Measurements from ENCODE around the gene HHATL. TPM values are rescaled to one million over a fixed set of nuclear protein-coding genes. Genes with fewer than 3 reads are reported as not detected.

The HHATL gene
- polyA plus RNA-seq, 1 experiment: not detected

- no peak for DNase-seq (ENCODE audit: low read depth)
- peaks cover 6% of the 10 kb centered on the region; the same call in 1 of the 2 replicates for H3K27me3 ChIP-seq (ENCODE audit: control insufficient read depth, insufficient read depth, low read length)
- TF ChIP-seq, protein P1, sequence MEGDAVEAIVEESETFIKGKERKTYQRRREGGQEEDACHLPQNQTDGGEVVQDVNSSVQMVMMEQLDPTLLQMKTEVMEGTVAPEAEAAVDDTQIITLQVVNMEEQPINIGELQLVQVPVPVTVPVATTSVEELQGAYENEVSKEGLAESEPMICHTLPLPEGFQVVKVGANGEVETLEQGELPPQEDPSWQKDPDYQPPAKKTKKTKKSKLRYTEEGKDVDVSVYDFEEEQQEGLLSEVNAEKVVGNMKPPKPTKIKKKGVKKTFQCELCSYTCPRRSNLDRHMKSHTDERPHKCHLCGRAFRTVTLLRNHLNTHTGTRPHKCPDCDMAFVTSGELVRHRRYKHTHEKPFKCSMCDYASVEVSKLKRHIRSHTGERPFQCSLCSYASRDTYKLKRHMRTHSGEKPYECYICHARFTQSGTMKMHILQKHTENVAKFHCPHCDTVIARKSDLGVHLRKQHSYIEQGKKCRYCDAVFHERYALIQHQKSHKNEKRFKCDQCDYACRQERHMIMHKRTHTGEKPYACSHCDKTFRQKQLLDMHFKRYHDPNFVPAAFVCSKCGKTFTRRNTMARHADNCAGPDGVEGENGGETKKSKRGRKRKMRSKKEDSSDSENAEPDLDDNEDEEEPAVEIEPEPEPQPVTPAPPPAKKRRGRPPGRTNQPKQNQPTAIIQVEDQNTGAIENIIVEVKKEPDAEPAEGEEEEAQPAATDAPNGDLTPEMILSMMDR (IDR thresholded peaks at IDR 0.05; ENCODE audit: insufficient read depth, low read depth, low read length): no peak
- H3K4me3 ChIP-seq (ENCODE audit: low read depth, low read length): no peak overlapping the region
- H3K36me3 ChIP-seq (ENCODE audit: control insufficient read depth, insufficient read depth, low read length): no peaks in the 10 kb centered on the region
- CTCF ChIA-PET: no interaction called here
- POLR2A ChIA-PET: no interaction called here
Observed at GRCh38 chr3:42696356-42697288, 6.0 kb downstream of the HHATL start.

GRCh38 chr3:42694366-42694765 is 8.2 kb downstream of the HHATL start:
- DNase-seq (ENCODE audit: low read depth): no peak
- peaks cover 10% of the 10 kb centered on the region for H3K27me3 ChIP-seq (ENCODE audit: control insufficient read depth, insufficient read depth, low read length)
- H3K36me3 ChIP-seq (ENCODE audit: control insufficient read depth, insufficient read depth, low read length): no peaks in the 10 kb centered on the region
- H3K4me3 ChIP-seq (ENCODE audit: low read depth, low read length): no peak overlapping the region
- POLR2A ChIA-PET: no interaction called here
- TF ChIP-seq, protein P1 (IDR thresholded peaks at IDR 0.05; ENCODE audit: insufficient read depth, low read depth, low read length): no peak
- CTCF ChIA-PET: no interaction called here

- H3K27me3 ChIP-seq (ENCODE audit: control insufficient read depth, insufficient read depth, low read length): peaks cover 10% of the 10 kb centered on the region
- CTCF ChIA-PET: no interaction called here
- no peak overlapping the region for H3K4me3 ChIP-seq (ENCODE audit: low read depth, low read length)
- H3K36me3 ChIP-seq (ENCODE audit: control insufficient read depth, insufficient read depth, low read length): no peaks in the 10 kb centered on the region
- TF ChIP-seq, protein P1 (IDR thresholded peaks at IDR 0.05; ENCODE audit: insufficient read depth, low read depth, low read length): no peak
- POLR2A ChIA-PET: no interaction called here
- no peak for DNase-seq (ENCODE audit: low read depth)
Observed at GRCh38 chr3:42693530-42693930, 9.1 kb downstream of the HHATL start.

GRCh38 chr3:42692667-42693529 is 9.7 kb downstream of the HHATL start:
- CTCF ChIA-PET: no interaction called here
- POLR2A ChIA-PET: no interaction called here
- H3K36me3 ChIP-seq (ENCODE audit: control insufficient read depth, insufficient read depth, low read length): no peaks in the 10 kb centered on the region
- no peak for DNase-seq (ENCODE audit: low read depth)
- TF ChIP-seq, protein P1 (IDR thresholded peaks at IDR 0.05; ENCODE audit: insufficient read depth, low read depth, low read length): no peak
- H3K4me3 ChIP-seq (ENCODE audit: low read depth, low read length): no peak overlapping the region
- H3K27me3 ChIP-seq (ENCODE audit: control insufficient read depth, insufficient read depth, low read length): peaks cover 10% of the 10 kb centered on the region

All from BJ (cell line).